Right atrium auricular region (tissue), 2 donors: ENCODE results near the gene CHST12. TPM values are rescaled to one million over a fixed set of nuclear protein-coding genes. Genes with fewer than 3 reads are reported as not detected.

Experiments used
- DNase-seq: peaks from one replicate; pipeline ENCODE4 v3.0.0-alpha.2; 2019; ENCODE audit warnings: low spot score
- H3K27ac ChIP-seq, 2 donors: fragments of 200-600 bp; sonication (generic); 1 replicate in 1 of 2; 2 replicates in 1 of 2; pipeline ENCODE4 v1.5.1; 2016 to 2019
- H3K27me3 ChIP-seq, 2 donors: fragments of 200-600 bp; sonication (generic); one replicate each; pipeline versions ENCODE4 v1.5.1 to v1.6.0; 2017 to 2019
- H3K36me3 ChIP-seq: fragments of 200-600 bp; sonication (generic); one replicate; pipeline ENCODE4 v1.5.1; 2016
- H3K4me1 ChIP-seq, 2 donors: fragments of 200-600 bp; sonication (generic); one replicate each; pipeline versions ENCODE4 v1.5.1 to v1.6.0; 2017 to 2019
- H3K4me3 ChIP-seq, 2 donors: fragments of 200-600 bp; sonication (generic); 1 replicate in 1 of 2; 2 replicates in 1 of 2; pipeline ENCODE4 v1.5.1; 2017 to 2019; ENCODE audit warnings: mild to moderate bottlenecking in 1 of 2, moderate library complexity in 1 of 2
- H3K9me3 ChIP-seq, 2 donors: fragments of 200-600 bp; sonication (generic); one replicate each; pipeline ENCODE4 v1.5.1; 2019
- CTCF ChIP-seq, 2 donors: fragments of 200-600 bp; sonication (generic); IDR thresholded peaks; one replicate each; pipeline ENCODE4 v1.5.1; 2019; ENCODE audit warnings: antibody characterized with exemption in 2 of 2
- total RNA-seq, 2 donors: library from RNA; depleted of rRNA; stranded (reverse); fragments of >200 nt; gene quantifications; one replicate each; pipeline ENCODE4 v1.1.0, GENCODE V29; 2016

The CHST12 gene
- 10 to 100 TPM; 14.2 to 15.0 TPM for total RNA-seq

DNA sequence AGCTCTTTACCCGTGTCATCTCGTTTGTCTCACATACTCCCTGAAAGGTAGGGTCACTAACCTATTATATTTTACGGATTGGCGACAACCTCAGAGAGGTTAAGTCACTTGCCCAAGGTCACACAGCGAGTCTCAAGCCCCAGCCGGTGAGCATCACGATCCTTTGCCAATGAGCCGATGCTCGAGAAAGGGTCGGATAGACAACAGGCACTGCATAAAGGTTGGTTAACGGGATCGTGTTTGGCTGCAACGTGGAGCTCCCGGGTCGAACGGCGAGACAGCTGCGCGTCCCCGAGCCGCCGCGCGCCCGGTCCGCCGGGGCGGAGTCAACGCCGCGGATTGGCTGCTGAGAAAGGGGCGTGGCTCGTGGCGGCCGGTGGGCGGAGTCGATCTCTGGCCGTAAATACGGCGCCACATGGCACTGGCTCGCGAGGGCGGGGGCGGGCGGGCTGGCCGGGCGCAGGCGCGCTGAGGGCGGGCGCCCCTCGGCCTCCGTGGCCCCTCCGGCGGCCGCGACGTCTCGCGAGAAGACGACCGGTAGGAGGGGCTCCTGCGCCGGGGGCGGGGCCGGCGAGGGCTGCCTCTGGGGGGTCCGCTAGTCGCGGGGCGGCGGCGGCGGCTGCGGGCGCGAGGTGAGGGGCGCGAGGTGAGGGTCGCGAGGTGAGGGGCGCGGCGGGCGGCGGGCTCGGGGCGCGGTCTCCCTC lies at the start of gene CHST12:
TSS of gene CHST12 (plus strand) at position 598 of the 704 bp plus-strand sequence. CDS start 29,029 bp downstream, outside the sequence.
- peak within 1 kb of the TSS; percentile 73 to 75 for H3K27ac ChIP-seq
- peaks cover 0 to 73% of the 10 kb centered on the region in 2 donors for H3K4me1 ChIP-seq
- H3K9me3 ChIP-seq: no peaks in the 10 kb centered on the region
- no peaks in the 10 kb centered on the region for H3K36me3 ChIP-seq
- no peaks in the 10 kb centered on the region for H3K27me3 ChIP-seq
- peak; percentile 93 for DNase-seq
- H3K4me3 ChIP-seq: peak within 1 kb of the TSS; percentile 70 to 87
- no peak for TF ChIP-seq CTCF (IDR thresholded peaks at IDR 0.05)

GRCh38 chr7:2353936-2354185 lies 49.5 kb upstream of the CHST12 start:
- H3K27me3 ChIP-seq: no peaks in the 10 kb centered on the region
- TF ChIP-seq CTCF (IDR thresholded peaks at IDR 0.05): no peak
- H3K4me1 ChIP-seq: peaks cover 0 to 41% of the 10 kb centered on the region in 2 donors
- no peaks in the 10 kb centered on the region for H3K36me3 ChIP-seq
- DNase-seq: peak; percentile 93
- H3K4me3 ChIP-seq: peak overlapping the region; percentile 92 to 98
- no peaks in the 10 kb centered on the region for H3K9me3 ChIP-seq
- peak overlapping the region; percentile 97 to 100 for H3K27ac ChIP-seq

DNA sequence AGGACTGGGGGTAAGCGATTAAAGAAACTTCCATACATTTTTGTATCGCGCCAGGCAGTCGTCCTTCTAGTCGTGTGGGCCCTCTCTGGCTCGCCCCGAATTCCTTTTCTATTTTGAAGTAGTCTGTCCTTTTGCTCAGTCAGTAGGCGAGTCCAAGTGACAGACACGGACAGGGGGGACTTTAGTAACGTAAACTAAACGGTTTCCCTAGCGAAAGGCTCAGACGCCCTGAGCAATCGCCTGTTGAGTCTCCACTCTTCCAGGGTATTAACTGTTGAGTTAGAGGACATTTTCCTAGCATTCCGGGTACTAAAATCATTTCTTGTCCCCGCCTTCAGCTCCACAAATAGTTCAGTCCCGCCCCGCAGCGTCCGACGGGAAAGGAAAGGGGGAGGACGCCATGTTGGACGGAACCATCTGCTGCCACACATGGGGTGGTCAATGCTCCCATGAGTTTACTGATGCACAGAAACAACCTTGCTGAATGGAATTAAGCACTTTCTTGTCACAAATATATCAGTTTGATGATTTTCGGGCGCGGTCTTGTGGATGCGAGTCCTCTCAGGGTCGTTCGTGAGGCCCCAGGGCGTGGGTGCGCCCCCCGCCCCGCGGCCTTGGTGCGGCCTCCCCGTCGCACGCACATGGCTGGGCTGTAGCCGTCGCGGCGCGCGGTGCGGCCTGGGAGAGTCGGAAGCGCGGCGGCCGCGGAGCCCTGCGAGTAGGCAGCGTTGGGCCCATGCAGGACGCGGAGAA lies 49.0 kb upstream of the CHST12 start, which contains the start of gene EIF3B:
TSS of gene EIF3B (plus strand) at position 642 of the 753 bp plus-strand sequence. CDS start at position 737, 95 bp downstream.
- Histone ChIP-seq H3K9me3 (no peaks in the 10 kb centered on the region), H3K4me1 (peaks cover 0 to 46% of the 10 kb centered on the region in 2 donors), H3K4me3 (peak within 1 kb of the TSS; percentile 92 to 98), H3K36me3 (no peaks in the 10 kb centered on the region), H3K27me3 (no peaks in the 10 kb centered on the region), H3K27ac (peak within 1 kb of the TSS; percentile 97 to 100)
- TF ChIP-seq CTCF (IDR thresholded peaks at IDR 0.05): no peak
- DNase-seq: peak; percentile 89

DNA sequence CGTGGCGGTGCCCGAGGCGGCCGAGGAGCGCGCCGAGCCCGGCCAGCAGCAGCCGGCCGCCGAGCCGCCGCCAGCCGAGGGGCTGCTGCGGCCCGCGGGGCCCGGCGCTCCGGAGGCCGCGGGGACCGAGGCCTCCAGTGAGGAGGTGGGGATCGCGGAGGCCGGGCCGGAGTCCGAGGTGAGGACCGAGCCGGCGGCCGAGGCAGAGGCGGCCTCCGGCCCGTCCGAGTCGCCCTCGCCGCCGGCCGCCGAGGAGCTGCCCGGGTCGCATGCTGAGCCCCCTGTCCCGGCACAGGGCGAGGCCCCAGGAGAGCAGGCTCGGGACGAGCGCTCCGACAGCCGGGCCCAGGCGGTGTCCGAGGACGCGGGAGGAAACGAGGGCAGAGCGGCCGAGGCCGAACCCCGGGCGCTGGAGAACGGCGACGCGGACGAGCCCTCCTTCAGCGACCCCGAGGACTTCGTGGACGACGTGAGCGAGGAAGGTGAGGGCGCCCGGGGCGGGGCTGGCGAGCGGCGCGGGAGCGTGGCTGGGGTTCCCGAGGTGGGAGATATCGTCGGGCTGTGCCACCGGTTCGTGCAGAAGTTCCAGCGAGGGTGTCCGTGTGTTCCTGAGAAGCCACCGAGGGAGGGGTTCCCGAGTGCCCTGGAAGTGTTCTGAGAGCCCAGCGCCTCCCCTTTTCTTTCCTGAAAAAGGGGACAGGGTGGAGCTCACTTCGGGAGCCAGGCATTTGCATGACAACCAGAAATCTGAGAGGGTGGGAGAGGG lies 48.3 kb upstream of the CHST12 start:
- DNase-seq: no peak
- Histone ChIP-seq H3K36me3 (no peaks in the 10 kb centered on the region), H3K27ac (peak overlapping the region; percentile 97 to 100), H3K4me1 (peaks cover 0 to 53% of the 10 kb centered on the region in 2 donors), H3K27me3 (no peaks in the 10 kb centered on the region), H3K9me3 (no peaks in the 10 kb centered on the region), H3K4me3 (peak overlapping the region; percentile 92 to 98)
- no peak for TF ChIP-seq CTCF (IDR thresholded peaks at IDR 0.05)

DNA sequence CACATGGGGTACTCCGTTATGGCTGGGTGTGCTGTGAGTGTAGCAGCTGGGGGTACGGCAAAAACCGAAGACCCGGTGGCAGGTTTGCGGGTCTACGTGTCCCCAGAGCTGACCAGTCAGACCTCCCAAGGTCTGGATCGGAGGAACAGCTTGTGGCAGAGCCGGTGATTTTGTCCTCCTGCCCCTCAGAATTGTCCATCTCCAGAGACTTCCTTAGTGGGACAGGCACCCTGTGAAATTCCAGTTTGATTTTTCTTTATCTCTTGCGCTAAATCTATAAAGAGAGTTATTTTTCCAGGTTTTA lies 47.8 kb upstream of the CHST12 start:
- TF ChIP-seq CTCF (IDR thresholded peaks at IDR 0.05): no peak

More for the DNA sequence above, 47.8 kb upstream of the CHST12 start:
- DNase-seq: no peak
- no peaks in the 10 kb centered on the region for H3K9me3 ChIP-seq
- peak overlapping the region; percentile 92 to 98 for H3K4me3 ChIP-seq
- H3K27me3 ChIP-seq: no peaks in the 10 kb centered on the region
- peaks cover under 1% of the 10 kb centered on the region for H3K36me3 ChIP-seq
- peaks cover 0 to 59% of the 10 kb centered on the region in 2 donors for H3K4me1 ChIP-seq
- H3K27ac ChIP-seq: peak overlapping the region in 1 of 2 donors; percentile 100
